Ovary (tissue), 3 donors: ENCODE results near the gene L3MBTL1.

Experiments used
- CTCF ChIP-seq, 3 donors: fragments of 450-650 bp in 2 of 3; fragments of 200-600 bp in 1 of 3; IDR thresholded peaks; one replicate each; pipeline versions ENCODE4 v1.5.1 to v1.8.0; 2016 to 2022; ENCODE audit warnings: antibody characterized with exemption in 3 of 3, mild to moderate bottlenecking in 1 of 3
- EP300 ChIP-seq: sonication (generic); formaldehyde crosslinking; IDR thresholded peaks from one replicate; pipeline ENCODE4 v1.6.1; 2017; ENCODE audit warnings: antibody characterized with exemption
- donor health status: DM: no; HTN: no; CAD: no.

GRCh38 chr20:43541214-43541613 lies 33.7 kb downstream of the L3MBTL1 start:
- TF ChIP-seq CTCF (IDR thresholded peaks at IDR 0.05): no peak
- TF ChIP-seq EP300: no peak
